KMS-11 (cell line): ENCODE measurements around the gene MON1B.

ENCODE experiments used
- H2AFZ ChIP-seq: fragments of 200-600 bp; sonication (generic); 2 replicates; pipeline ENCODE4 v1.6.1; 2016; ENCODE audit warnings: antibody characterized with exemption, mixed run types, low read depth
- H3K27ac ChIP-seq: fragments of 200-600 bp; sonication (generic); 2 replicates; pipeline ENCODE4 v1.6.1; 2016; ENCODE audit warnings: mild to moderate bottlenecking, mixed run types
- H3K27me3 ChIP-seq: fragments of 200-600 bp; sonication (generic); 2 replicates; pipeline ENCODE4 v1.6.1; 2017; ENCODE audit warnings: mild to moderate bottlenecking, low read depth, mixed run types, moderate library complexity; ENCODE audit not compliant: insufficient read depth
- H3K36me3 ChIP-seq: fragments of 200-600 bp; sonication (generic); 2 replicates; pipeline ENCODE4 v1.6.1; 2017; ENCODE audit warnings: mild to moderate bottlenecking, mixed run types; ENCODE audit not compliant: insufficient read depth
- H3K4me1 ChIP-seq: fragments of 200-600 bp; sonication (generic); 2 replicates; pipeline ENCODE4 v1.6.1; 2016; ENCODE audit warnings: mild to moderate bottlenecking, low read depth, mixed run types; ENCODE audit not compliant: poor library complexity, severe bottlenecking
- H3K4me2 ChIP-seq: fragments of 200-600 bp; sonication (generic); 2 replicates; pipeline ENCODE4 v1.7.0; 2016; ENCODE audit warnings: mild to moderate bottlenecking, mixed run types
- H3K4me3 ChIP-seq: fragments of 200-600 bp; sonication (generic); IDR thresholded peaks from 2 replicates; pipeline ENCODE4 v1.6.1; 2017; ENCODE audit warnings: low read depth, low read length, mixed read lengths; ENCODE audit not compliant: insufficient read depth
- H3K79me2 ChIP-seq: fragments of 200-600 bp; sonication (generic); 2 replicates; pipeline ENCODE4 v1.6.1; 2016; ENCODE audit warnings: low read depth, mixed run types; ENCODE audit not compliant: insufficient read depth
- H3K9ac ChIP-seq: fragments of 200-600 bp; sonication (generic); 2 replicates; pipeline ENCODE4 v1.6.1; 2016; ENCODE audit warnings: mild to moderate bottlenecking, mixed run types
- H4K20me1 ChIP-seq: fragments of 200-600 bp; sonication (generic); 2 replicates; pipeline ENCODE4 v1.6.1; 2016; ENCODE audit warnings: mild to moderate bottlenecking, mixed run types; ENCODE audit not compliant: insufficient read depth
- TF ChIP-seq, protein P1 (sequence below): fragments of 200-600 bp; sonication (generic); conservative IDR thresholded peaks from 2 replicates; pipeline ENCODE4 v1.6.1; 2017; ENCODE audit warnings: low read depth, mild to moderate bottlenecking, antibody characterized with exemption, low read length, moderate library complexity, mixed read lengths

MON1B gene

GRCh38 chr16:77250400-77250799 lies 59.4 kb downstream of the MON1B start:
- Histone ChIP-seq H3K36me3 (no peaks in the 10 kb centered on the region), H3K9ac (no peak overlapping the region), H3K4me3 (no peak overlapping the region), H3K4me1 (no peaks in the 10 kb centered on the region), H3K27me3 (no peaks in the 10 kb centered on the region), H4K20me1 (no peaks in the 10 kb centered on the region), H2AFZ (no peak overlapping the region), H3K4me2 (no peak overlapping the region), H3K27ac (no peak overlapping the region), H3K79me2 (no peaks in the 10 kb centered on the region)
- TF ChIP-seq, protein P1, sequence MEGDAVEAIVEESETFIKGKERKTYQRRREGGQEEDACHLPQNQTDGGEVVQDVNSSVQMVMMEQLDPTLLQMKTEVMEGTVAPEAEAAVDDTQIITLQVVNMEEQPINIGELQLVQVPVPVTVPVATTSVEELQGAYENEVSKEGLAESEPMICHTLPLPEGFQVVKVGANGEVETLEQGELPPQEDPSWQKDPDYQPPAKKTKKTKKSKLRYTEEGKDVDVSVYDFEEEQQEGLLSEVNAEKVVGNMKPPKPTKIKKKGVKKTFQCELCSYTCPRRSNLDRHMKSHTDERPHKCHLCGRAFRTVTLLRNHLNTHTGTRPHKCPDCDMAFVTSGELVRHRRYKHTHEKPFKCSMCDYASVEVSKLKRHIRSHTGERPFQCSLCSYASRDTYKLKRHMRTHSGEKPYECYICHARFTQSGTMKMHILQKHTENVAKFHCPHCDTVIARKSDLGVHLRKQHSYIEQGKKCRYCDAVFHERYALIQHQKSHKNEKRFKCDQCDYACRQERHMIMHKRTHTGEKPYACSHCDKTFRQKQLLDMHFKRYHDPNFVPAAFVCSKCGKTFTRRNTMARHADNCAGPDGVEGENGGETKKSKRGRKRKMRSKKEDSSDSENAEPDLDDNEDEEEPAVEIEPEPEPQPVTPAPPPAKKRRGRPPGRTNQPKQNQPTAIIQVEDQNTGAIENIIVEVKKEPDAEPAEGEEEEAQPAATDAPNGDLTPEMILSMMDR: no peak
